SK-N-SH treated with all-trans-retinoic acid at 6 μM for 48 hours (cell line): ENCODE results near the gene RBBP7.

Experiments
- PPARA ChIP-seq: fragments of 250-450 bp; sonication (Bioruptor Pico); IDR thresholded peaks from 2 replicates; pipeline ENCODE4 v1.5.0; 2020; ENCODE audit warnings: mild to moderate bottlenecking, borderline replicate concordance
- RARB ChIP-seq: fragments of 250-450 bp; sonication (Bioruptor Pico); IDR thresholded peaks from 2 replicates; pipeline ENCODE4 v1.8.0; 2021; ENCODE audit warnings: mild to moderate bottlenecking, moderate library complexity
- SNAI2 ChIP-seq: fragments of 250-450 bp; sonication (Bioruptor Pico); IDR thresholded peaks from 2 replicates; pipeline ENCODE4 v1.5.0; 2020; ENCODE audit warnings: mild to moderate bottlenecking, moderate library complexity
- ZC3H10 ChIP-seq: fragments of 250-450 bp; sonication (Bioruptor Pico); IDR thresholded peaks from 2 replicates; pipeline ENCODE4 v1.5.1; 2021; ENCODE audit warnings: mild to moderate bottlenecking, moderate library complexity
- ZFP3 ChIP-seq: fragments of 250-450 bp; sonication (Bioruptor Pico); IDR thresholded peaks from 2 replicates; pipeline ENCODE4 v1.5.0; 2020; ENCODE audit warnings: mild to moderate bottlenecking, moderate library complexity
- ZNF565 ChIP-seq: fragments of 450-650 bp; formaldehyde crosslinking; conservative IDR thresholded peaks from 2 replicates; pipeline ENCODE4 v1.5.0; 2020; ENCODE audit warnings: low read depth, mild to moderate bottlenecking, moderate library complexity
- TF ChIP-seq, protein P1 (sequence below): fragments of 250-450 bp; sonication (Bioruptor Pico); IDR thresholded peaks from 2 replicates; pipeline ENCODE4 v1.8.0; 2020; ENCODE audit warnings: mild to moderate bottlenecking, moderate library complexity, borderline replicate concordance

DNA sequence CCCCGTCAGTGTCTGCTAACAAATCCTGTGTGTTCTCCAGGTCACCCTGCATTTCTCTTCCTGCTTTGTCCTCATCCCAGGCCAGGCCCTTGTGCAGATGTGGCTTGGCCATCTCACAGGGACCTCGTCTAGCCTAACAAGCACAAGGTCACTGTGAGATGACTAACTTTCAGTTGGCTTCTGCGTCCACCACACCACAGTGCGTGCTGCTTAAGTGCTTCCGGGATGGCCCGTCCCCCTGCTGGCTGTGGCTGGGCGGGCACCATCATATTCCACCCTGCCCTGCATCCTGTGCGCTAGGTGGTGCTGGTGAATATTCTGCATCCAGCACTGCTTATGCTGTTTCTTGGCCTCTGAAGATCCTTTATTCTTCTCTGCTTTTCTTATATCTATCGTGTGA is 33.8 kb downstream of the RBBP7 start:
- TF ChIP-seq, protein P1, sequence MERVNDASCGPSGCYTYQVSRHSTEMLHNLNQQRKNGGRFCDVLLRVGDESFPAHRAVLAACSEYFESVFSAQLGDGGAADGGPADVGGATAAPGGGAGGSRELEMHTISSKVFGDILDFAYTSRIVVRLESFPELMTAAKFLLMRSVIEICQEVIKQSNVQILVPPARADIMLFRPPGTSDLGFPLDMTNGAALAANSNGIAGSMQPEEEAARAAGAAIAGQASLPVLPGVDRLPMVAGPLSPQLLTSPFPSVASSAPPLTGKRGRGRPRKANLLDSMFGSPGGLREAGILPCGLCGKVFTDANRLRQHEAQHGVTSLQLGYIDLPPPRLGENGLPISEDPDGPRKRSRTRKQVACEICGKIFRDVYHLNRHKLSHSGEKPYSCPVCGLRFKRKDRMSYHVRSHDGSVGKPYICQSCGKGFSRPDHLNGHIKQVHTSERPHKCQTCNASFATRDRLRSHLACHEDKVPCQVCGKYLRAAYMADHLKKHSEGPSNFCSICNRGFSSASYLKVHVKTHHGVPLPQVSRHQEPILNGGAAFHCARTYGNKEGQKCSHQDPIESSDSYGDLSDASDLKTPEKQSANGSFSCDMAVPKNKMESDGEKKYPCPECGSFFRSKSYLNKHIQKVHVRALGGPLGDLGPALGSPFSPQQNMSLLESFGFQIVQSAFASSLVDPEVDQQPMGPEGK (CRISPR knock-in tag), result no peak
- no peak for TF ChIP-seq PPARA (CRISPR knock-in tag)
- TF ChIP-seq ZNF565 (CRISPR knock-in tag), result no peak
- TF ChIP-seq ZC3H10, result no peak
- no peak for TF ChIP-seq SNAI2 (CRISPR knock-in tag)
- no peak for TF ChIP-seq RARB (CRISPR knock-in tag)
- no peak for TF ChIP-seq ZFP3 (CRISPR knock-in tag)
